DLD1 (cell line): ENCODE results near the gene GRWD1.
"Not testable (repeated sequence)": the region's sequence is repeated elsewhere in the genome, so short reads cannot be mapped to it uniquely, and the experiment has no call there.

Experiments used
- in situ Hi-C: cut with HindIII; loops from 2 replicates; pipeline ENCODE4 v1.10.0; 2017; ENCODE audit warnings: low sequenced_read_pairs

The GRWD1 gene

GRCh38 chr19:48477698-48478338 lies 32.0 kb downstream of the GRWD1 start:
- in situ Hi-C loops, result no loop called here

- in situ Hi-C loops, result no loop called here
These were observed 32.8 kb downstream of the GRWD1 start for GRCh38 chr19:48478339-48479256.

GRCh38 chr19:48479686-48480085 lies 33.9 kb downstream of the GRWD1 start:
- in situ Hi-C loops, result no loop called here

- in situ Hi-C loops, result no loop called here
These were observed 34.4 kb downstream of the GRWD1 start for GRCh38 chr19:48480183-48480557.

- in situ Hi-C loops, result no loop called here
These were observed 35.0 kb downstream of the GRWD1 start for GRCh38 chr19:48480558-48481500.

- in situ Hi-C loops, result no loop called here
These were observed 36.3 kb downstream of the GRWD1 start for GRCh38 chr19:48481846-48482639.

- in situ Hi-C loops, result no loop called here
These were observed 37.5 kb downstream of the GRWD1 start for GRCh38 chr19:48483301-48483700.

GRCh38 chr19:48484247-48484893 lies 38.6 kb downstream of the GRWD1 start:
- in situ Hi-C loops, result no loop called here

- in situ Hi-C loops, result no loop called here
These were observed 39.3 kb downstream of the GRWD1 start for GRCh38 chr19:48484931-48485612.

GRCh38 chr19:48486706-48487105 lies 40.9 kb downstream of the GRWD1 start:
- in situ Hi-C loops, result not testable (repeated sequence)

- in situ Hi-C loops, result no loop called here
These were observed 41.8 kb downstream of the GRWD1 start for GRCh38 chr19:48487544-48487943.

GRCh38 chr19:48487948-48488347 lies 42.2 kb downstream of the GRWD1 start:
- in situ Hi-C loops, result no loop called here

GRCh38 chr19:48488478-48488877 lies 42.7 kb downstream of the GRWD1 start:
- in situ Hi-C loops, result not testable (repeated sequence)

GRCh38 chr19:48489608-48490216 lies 43.9 kb downstream of the GRWD1 start:
- in situ Hi-C loops, result no loop called here

GRCh38 chr19:48490981-48491792 lies 45.4 kb downstream of the GRWD1 start:
- in situ Hi-C loops, result no loop called here

- in situ Hi-C loops, result no loop called here
These were observed 46.0 kb downstream of the GRWD1 start for GRCh38 chr19:48491793-48492123.

- in situ Hi-C loops, result no loop called here
These were observed 47.3 kb downstream of the GRWD1 start for GRCh38 chr19:48492925-48493717.
